PC-9 (cell line): ENCODE results near the gene HLA-DRA. TPM values are rescaled to one million over a fixed set of nuclear protein-coding genes. Genes with fewer than 3 reads are reported as not detected.
"Not testable (repeated sequence)": the region's sequence is repeated elsewhere in the genome, so short reads cannot be mapped to it uniquely, and the experiment has no call there.

Source experiments
- BruUV-seq: library from RNA; stranded (reverse); fragments of 400-500 nt; replicated peaks from 2 replicates; lab custom pipeline; 2021; lab: Mats Ljungman, UMichigan
- CTCF ChIA-PET: fragments of 300-600 bp; sonication (Branson Sonifier 250); formaldehyde crosslinking; loops from one replicate; lab custom pipeline; 2022; ENCODE audit warnings: antibody characterized with exemption; lab: Charles Lee
- POLR2A ChIA-PET: fragments of 300-600 bp; sonication (Branson Sonifier 250); formaldehyde crosslinking; loops from one replicate; lab custom pipeline; 2022; ENCODE audit warnings: antibody characterized with exemption; ENCODE audit not compliant: unreplicated experiment; lab: Charles Lee
- DNase-seq, 2 experiments: peaks; one replicate each; pipeline versions ENCODE4 v3.0.0 to v3.0.0-alpha.2; 2015 to 2022; ENCODE audit warnings: mixed read lengths in 1 of 2
- H2AFZ ChIP-seq: fragments of 200-600 bp; sonication (generic); 2 replicates; pipeline ENCODE4 v1.8.1; 2017; ENCODE audit warnings: antibody characterized with exemption
- H3F3A ChIP-seq: fragments of 200-600 bp; sonication (generic); 2 replicates; pipeline ENCODE4 v1.8.1; 2017; ENCODE audit warnings: antibody characterized with exemption, mild to moderate bottlenecking, low read depth; ENCODE audit not compliant: insufficient read depth
- H3K27ac ChIP-seq: fragments of 200-600 bp; sonication (generic); 2 replicates; pipeline ENCODE4 v1.6.1; 2016; ENCODE audit warnings: mixed run types
- H3K27me3 ChIP-seq: fragments of 200-600 bp; sonication (generic); 2 replicates; pipeline ENCODE4 v1.6.1; 2016; ENCODE audit warnings: low read depth, mixed run types; ENCODE audit not compliant: insufficient read depth
- H3K36me3 ChIP-seq: fragments of 200-600 bp; sonication (generic); 2 replicates; pipeline ENCODE4 v1.6.1; 2016; ENCODE audit warnings: low read depth, mixed run types
- H3K4me1 ChIP-seq: fragments of 200-600 bp; sonication (generic); replicated peaks from 2 replicates; pipeline ENCODE4 v1.6.1; 2016; ENCODE audit warnings: mixed run types; ENCODE audit not compliant: insufficient read depth
- H3K4me2 ChIP-seq: fragments of 200-600 bp; sonication (generic); 2 replicates; pipeline ENCODE4 v1.6.1; 2017; ENCODE audit warnings: mixed run types
- H3K4me3 ChIP-seq: fragments of 200-600 bp; sonication (generic); 2 replicates; pipeline ENCODE4 v1.6.1; 2016; ENCODE audit warnings: mixed run types
- H3K79me2 ChIP-seq: fragments of 200-600 bp; sonication (generic); 2 replicates; pipeline ENCODE4 v1.6.1; 2017; ENCODE audit warnings: low read depth, mixed run types
- H3K9me2 ChIP-seq: fragments of 200-600 bp; sonication (generic); 2 replicates; pipeline ENCODE4 v1.8.1; 2017; ENCODE audit warnings: mild to moderate bottlenecking; ENCODE audit not compliant: insufficient read depth
- H3K9me3 ChIP-seq: fragments of 200-600 bp; sonication (generic); 2 replicates; pipeline ENCODE4 v1.8.1; 2016; ENCODE audit warnings: low read depth; ENCODE audit not compliant: insufficient read depth
- H4K20me1 ChIP-seq: fragments of 200-600 bp; sonication (generic); 2 replicates; pipeline ENCODE4 v1.8.1; 2017; ENCODE audit not compliant: insufficient read depth
- EZH2 ChIP-seq: fragments of 200-600 bp; sonication (generic); IDR thresholded peaks from 2 replicates; pipeline ENCODE4 v1.8.0; 2017; ENCODE audit warnings: antibody characterized with exemption, low read depth
- intact Hi-C: fragments of 100-400 bp; cut with micrococcal nuclease; formaldehyde crosslinking; loops from one replicate; pipeline ENCODE4 v1.10.0; 2022; ENCODE audit not compliant: unreplicated experiment
- total RNA-seq: library from RNA; stranded (reverse); gene quantifications from 2 replicates; pipeline ENCODE4 v1.2.3, GENCODE V29; 2021
- TF ChIP-seq, protein P1 (sequence below): fragments of 200-600 bp; sonication (generic); conservative IDR thresholded peaks from 2 replicates; pipeline ENCODE4 v1.6.1; 2017; ENCODE audit warnings: mixed run types, antibody characterized with exemption, mild to moderate bottlenecking, moderate library complexity

HLA-DRA gene
- total RNA-seq, 1 experiment from 2014 or later = not detected

DNA sequence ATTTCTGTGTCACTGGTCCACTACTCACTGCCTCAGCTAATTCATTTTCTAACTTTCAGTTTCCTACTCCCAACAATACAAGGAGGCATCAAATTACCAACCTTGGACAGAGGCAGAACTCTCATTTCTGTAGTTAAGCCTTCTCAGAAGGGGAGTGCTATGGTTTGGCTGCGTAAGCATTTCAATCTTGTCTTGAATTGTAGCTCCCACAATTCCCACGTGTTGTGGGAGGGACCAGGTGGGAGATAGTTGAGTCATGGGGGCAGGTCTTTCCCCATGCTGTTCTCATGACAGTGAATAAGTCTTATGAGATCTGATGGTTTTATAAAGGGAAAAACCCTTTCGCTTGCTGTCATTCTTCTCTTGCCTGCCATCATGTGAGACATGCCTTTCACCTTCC lies 22.9 kb downstream of the HLA-DRA start:
- Histone ChIP-seq H2AFZ (no peak overlapping the region), H3K9me2 (no peaks in the 10 kb centered on the region), H3K4me2 (no peak overlapping the region), H3K4me3 (no peak overlapping the region), H3K79me2 (no peaks in the 10 kb centered on the region), H3K4me1 (no peaks in the 10 kb centered on the region), H3K27ac (no peak overlapping the region), H3F3A (no peaks in the 10 kb centered on the region), H3K27me3 (peaks cover 20% of the 10 kb centered on the region), H3K9me3 (no peaks in the 10 kb centered on the region), H3K36me3 (no peaks in the 10 kb centered on the region), H4K20me1 (no peaks in the 10 kb centered on the region)
- no TSS peak for BruUV-seq
- TF ChIP-seq, protein P1, sequence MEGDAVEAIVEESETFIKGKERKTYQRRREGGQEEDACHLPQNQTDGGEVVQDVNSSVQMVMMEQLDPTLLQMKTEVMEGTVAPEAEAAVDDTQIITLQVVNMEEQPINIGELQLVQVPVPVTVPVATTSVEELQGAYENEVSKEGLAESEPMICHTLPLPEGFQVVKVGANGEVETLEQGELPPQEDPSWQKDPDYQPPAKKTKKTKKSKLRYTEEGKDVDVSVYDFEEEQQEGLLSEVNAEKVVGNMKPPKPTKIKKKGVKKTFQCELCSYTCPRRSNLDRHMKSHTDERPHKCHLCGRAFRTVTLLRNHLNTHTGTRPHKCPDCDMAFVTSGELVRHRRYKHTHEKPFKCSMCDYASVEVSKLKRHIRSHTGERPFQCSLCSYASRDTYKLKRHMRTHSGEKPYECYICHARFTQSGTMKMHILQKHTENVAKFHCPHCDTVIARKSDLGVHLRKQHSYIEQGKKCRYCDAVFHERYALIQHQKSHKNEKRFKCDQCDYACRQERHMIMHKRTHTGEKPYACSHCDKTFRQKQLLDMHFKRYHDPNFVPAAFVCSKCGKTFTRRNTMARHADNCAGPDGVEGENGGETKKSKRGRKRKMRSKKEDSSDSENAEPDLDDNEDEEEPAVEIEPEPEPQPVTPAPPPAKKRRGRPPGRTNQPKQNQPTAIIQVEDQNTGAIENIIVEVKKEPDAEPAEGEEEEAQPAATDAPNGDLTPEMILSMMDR = no peak
- no peak for TF ChIP-seq EZH2
- CTCF ChIA-PET = no interaction called here
- no peak for DNase-seq
- intact Hi-C loops = no loop called here
- POLR2A ChIA-PET = interaction anchor here (0.6 to 0.9 kb wide), 2 partner anchors 58 to 737 kb away, joined by 3 read pairs; no protein-coding TSS in a partner anchor

DNA sequence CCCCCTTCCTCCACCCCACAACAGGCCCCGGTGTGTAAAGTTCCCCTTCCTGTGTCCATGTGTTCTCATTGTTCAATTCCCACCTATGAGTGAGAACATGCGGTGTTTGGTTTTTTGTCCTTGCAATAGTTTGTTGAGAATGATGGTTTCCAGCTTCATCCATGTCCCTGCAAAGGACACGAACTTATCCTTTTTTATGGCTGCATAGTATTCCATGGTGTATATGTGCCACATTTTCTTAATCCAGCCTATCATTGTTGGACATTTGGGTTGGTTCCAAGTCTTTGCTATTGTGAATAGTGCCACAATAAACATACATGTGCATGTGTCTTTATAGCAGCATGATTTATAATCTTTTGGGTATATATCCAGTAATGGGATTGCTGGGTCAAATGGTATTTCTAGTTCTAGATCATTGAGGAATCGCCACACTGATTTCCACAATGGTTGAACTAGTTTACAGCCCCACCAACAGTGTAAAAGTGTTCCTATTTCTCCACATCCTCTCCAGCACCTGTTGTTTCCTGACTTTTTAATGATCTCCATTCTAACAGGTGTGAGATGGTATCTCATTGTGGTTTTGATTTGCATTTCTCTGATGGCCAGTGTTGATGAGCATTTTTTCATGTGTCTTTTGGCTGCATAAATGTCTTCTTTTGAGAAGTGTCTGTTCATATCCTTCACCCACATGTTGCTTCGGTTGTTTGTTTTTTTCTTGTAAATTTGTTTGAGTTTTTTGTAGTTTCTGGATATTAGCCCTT lies 28.2 kb downstream of the HLA-DRA start:
- DNase-seq, H4K20me1 ChIP-seq, H3F3A ChIP-seq, H3K9me2 ChIP-seq, H3K79me2 ChIP-seq, H3K27ac ChIP-seq, POLR2A ChIA-PET, H3K4me3 ChIP-seq, H3K9me3 ChIP-seq, H3K4me1 ChIP-seq, CTCF ChIA-PET, H3K4me2 ChIP-seq, H3K36me3 ChIP-seq, intact Hi-C loops, BruUV-seq, H2AFZ ChIP-seq: not testable (repeated sequence)
- H3K27me3 ChIP-seq = peaks cover 21% of the 10 kb centered on the region; the same call in 1 of the 2 replicates

DNA sequence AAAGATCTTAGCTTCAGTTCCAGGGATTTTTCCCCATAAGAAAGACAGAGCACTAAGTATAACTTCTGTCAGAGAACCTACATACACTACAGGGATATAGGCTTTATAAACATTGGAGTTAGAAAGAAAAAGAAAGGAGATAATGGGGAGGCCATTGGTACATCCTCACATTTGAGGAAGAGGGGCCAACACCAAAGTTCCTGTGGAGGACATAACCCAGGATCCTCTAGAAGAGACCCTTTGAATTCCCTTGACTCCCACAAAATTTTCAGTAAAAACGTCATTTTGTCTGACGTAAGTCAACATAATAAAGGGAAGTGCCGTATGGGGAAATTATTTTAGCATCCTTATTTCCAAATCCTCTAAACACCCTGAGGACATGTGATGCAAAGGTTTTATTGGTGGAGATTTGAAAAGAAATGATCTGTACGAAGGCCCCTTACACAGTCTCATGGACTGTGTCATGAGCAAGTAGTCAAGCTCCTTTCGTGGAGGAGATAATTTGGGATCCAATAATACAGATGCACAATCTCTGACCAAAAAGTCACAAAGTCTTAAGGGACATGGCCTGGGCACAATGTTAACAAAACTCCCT lies 33.2 kb downstream of the HLA-DRA start:
- TF ChIP-seq EZH2 = no peak
- TF ChIP-seq, protein P1 = no peak
- H3K36me3 ChIP-seq = no peaks in the 10 kb centered on the region
- H3K9me2 ChIP-seq = no peaks in the 10 kb centered on the region
- no peak overlapping the region for H3K27ac ChIP-seq
- H3K9me3 ChIP-seq = no peaks in the 10 kb centered on the region
- DNase-seq = no peak
- H2AFZ ChIP-seq = no peak overlapping the region
- H3K79me2 ChIP-seq = no peaks in the 10 kb centered on the region
- no peaks in the 10 kb centered on the region for H4K20me1 ChIP-seq
- no peak overlapping the region for H3K4me2 ChIP-seq
- intact Hi-C loops = no loop called here
- no peaks in the 10 kb centered on the region for H3K4me1 ChIP-seq
- H3K4me3 ChIP-seq = no peak overlapping the region
- H3K27me3 ChIP-seq = peaks cover 12% of the 10 kb centered on the region; the same call in 1 of the 2 replicates
- CTCF ChIA-PET = no interaction called here
- POLR2A ChIA-PET = no interaction called here
- no peaks in the 10 kb centered on the region for H3F3A ChIP-seq
- no TSS peak for BruUV-seq

DNA sequence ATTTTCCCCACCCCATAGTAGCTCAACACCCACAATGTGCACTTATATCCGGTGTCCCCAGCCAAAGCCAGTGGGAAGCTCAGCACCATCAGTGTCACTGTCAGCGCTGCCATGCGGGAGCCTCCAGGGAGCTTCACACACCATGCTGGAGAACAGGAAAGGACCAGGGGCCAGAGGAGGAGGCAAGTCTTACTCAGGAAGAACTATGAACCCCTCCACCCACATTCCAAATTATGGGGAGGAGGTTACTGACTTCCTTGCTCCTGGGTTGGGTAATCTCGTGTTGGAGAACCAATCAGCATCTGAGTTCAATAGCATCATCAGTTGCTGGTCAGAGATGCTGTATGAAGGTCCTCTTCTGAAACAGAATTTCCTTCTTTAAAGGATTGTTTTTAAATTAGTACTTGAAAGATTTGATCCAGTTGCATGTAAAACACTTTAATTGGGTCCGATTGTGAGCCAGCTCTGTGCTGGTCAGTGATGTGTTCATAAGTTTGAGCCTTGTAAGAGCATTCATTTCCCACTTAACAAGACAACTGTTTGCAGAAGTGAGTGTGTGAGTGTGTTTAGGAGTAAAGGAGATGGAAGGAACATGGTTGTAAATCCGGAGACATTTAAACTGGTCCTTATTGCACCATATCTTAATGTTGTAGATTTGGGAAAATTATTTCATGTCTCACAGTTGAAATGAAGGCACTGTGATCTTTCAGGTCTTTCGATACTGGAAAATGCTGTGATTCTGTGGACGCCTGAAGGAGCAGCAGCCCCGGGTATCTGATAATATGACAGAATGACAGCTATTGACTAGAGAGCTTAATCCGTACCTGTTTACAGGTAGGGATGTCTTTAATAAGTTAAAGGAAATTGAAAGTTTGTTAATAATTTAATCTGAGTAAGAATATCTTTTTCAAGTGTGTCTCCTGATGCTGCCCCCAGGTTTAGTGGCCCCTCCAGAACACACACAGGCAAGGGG lies 34.0 kb downstream of the HLA-DRA start:
- H3K4me3 ChIP-seq, H3K4me2 ChIP-seq, intact Hi-C loops, CTCF ChIA-PET, BruUV-seq, H4K20me1 ChIP-seq, H3K9me2 ChIP-seq, H3K9me3 ChIP-seq, H3K27ac ChIP-seq, H3K4me1 ChIP-seq, H3K79me2 ChIP-seq, POLR2A ChIA-PET, H2AFZ ChIP-seq, H3K36me3 ChIP-seq, H3F3A ChIP-seq: not testable (repeated sequence)
- peak in 1 of 2 experiments; percentile 3 for DNase-seq
- H3K27me3 ChIP-seq = peaks cover 12% of the 10 kb centered on the region; the same call in 1 of the 2 replicates
